HepG2 (cell line): ENCODE measurements around the gene AXIN1. TPM values are rescaled to one million over a fixed set of nuclear protein-coding genes. Genes with fewer than 3 reads are reported as not detected.

ENCODE experiments used
- HDAC1 ChIP-seq: sonication (generic); formaldehyde crosslinking; IDR thresholded peaks from 2 replicates; pipeline ENCODE4 v1.5.1; 2020; ENCODE audit warnings: mild to moderate bottlenecking, missing genetic modification reagents
- NBN ChIP-seq: fragments of 450-650 bp; conservative IDR thresholded peaks from 2 replicates; pipeline ENCODE4 v1.6.1; 2017
- NCOA1 ChIP-seq: sonication (generic); formaldehyde crosslinking; IDR thresholded peaks from 2 replicates; pipeline ENCODE4 v1.9.0; 2021; ENCODE audit warnings: missing genetic modification reagents
- SP4 ChIP-seq: sonication (generic); formaldehyde crosslinking; IDR thresholded peaks from 2 replicates; pipeline ENCODE4 v1.8.1; 2023; ENCODE audit warnings: mild to moderate bottlenecking, missing genetic modification reagents
- ZC3H13 ChIP-seq: sonication (generic); formaldehyde crosslinking; IDR thresholded peaks from 2 replicates; pipeline ENCODE4 v1.8.1; 2023; ENCODE audit warnings: mild to moderate bottlenecking, missing genetic modification reagents, moderate library complexity
- ZHX2 ChIP-seq, 2 experiments: sonication (generic) in 1 of 2; formaldehyde crosslinking in 1 of 2; IDR thresholded peaks; 2 replicates each; pipeline versions ENCODE4 v1.6.1 to v1.9.0; 2014 to 2022; ENCODE audit warnings: antibody characterized with exemption in 1 of 2, borderline replicate concordance in 1 of 2, inconsistent platforms in 1 of 2, low read depth in 1 of 2, missing genetic modification reagents in 1 of 2
- ZNF704 ChIP-seq: sonication (generic); formaldehyde crosslinking; IDR thresholded peaks from 2 replicates; pipeline ENCODE4 v1.8.1; 2023; ENCODE audit warnings: mild to moderate bottlenecking, inconsistent platforms, moderate library complexity, missing genetic modification reagents, borderline replicate concordance
- ZNF788 ChIP-seq: sonication (generic); formaldehyde crosslinking; IDR thresholded peaks from 2 replicates; pipeline ENCODE4 v1.5.0; 2020; ENCODE audit warnings: mild to moderate bottlenecking, missing genetic modification reagents, borderline replicate concordance
- polyA plus RNA-seq, 8 experiments: library from polyadenylated mRNA; depleted of rRNA in 3 of 8; stranded (reverse) in 7 of 8; unstranded in 1 of 8; fragments of >200 nt; fragmentation: Illumina TruSeq in 4 of 8; extraction: Trizol in 4 of 8; gene quantifications; 2 replicates each; pipeline versions ENCODE4 v1.2.1 to v1.2.3, GENCODE V29; 2011 to 2016; ENCODE audit warnings: low read depth in 4 of 8, missing spikeins in 1 of 8, mixed read lengths in 1 of 8; ENCODE audit not compliant: insufficient read depth in 1 of 8
- total RNA-seq, 5 experiments: library from RNA; depleted of rRNA; stranded (reverse); fragments of >200 nt; fragmentation: Illumina TruSeq; extraction: Trizol; gene quantifications; 2 replicates each; pipeline ENCODE4 v1.2.3, GENCODE V29; 2016; ENCODE audit warnings: low read depth in 1 of 5
- TF ChIP-seq, protein P1 (sequence below): sonication (generic); formaldehyde crosslinking; IDR thresholded peaks from 2 replicates; pipeline ENCODE4 v1.9.0; 2021; ENCODE audit warnings: mild to moderate bottlenecking, missing genetic modification reagents
- TF ChIP-seq, protein P2 (sequence below): IDR thresholded peaks from 2 replicates; pipeline ENCODE4 v1.6.1; 2016; ENCODE audit warnings: low read depth, control low read depth

AXIN1 gene
- total and polyA plus RNA-seq, 2 of the 13 experiments (the other 11 are each of a cell fraction or from before 2014, with no cell fraction given): 24.0 to 26.0 TPM

DNA sequence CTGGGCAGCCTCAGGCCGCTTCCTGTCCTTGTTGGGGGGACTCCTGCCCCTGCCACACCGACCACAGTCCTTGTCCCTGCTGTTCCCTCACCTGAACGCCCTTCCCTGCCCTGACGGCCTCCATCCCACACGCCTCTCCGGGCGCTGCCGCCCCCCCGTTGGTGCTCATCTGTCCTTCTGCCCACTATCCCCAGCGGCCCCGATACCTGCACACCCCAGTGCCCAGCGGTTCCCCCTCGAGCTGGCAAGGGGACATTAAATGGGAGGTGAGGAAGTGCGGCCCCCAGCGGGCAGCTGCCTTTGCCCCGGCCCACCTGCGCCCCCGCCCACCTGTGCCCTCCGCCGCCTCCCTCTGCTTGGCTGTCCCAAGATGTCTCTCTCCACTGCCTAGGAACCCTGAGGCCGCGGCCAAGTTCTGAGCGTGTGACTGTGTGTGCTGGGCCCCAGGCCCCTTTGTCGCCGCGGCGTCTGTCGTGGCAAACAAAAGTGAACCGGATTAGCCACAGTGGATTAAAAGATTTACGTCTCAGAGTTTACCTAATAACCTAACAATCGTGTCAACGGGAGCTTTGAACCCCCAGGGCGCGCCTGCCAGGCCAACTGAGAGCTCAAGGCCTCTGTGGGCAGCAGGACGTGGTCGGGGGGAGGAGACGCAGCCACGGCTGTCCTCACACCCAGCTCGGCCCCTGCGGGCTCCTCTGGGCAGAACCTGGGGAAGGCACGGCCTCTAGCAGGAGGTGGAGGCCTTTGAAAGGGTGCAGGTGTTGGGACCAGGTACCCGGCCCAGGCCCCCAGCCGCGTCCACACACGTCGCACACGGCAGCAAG, 7.6 kb upstream of the AXIN1 start (continued):
- TF ChIP-seq, protein P1, sequence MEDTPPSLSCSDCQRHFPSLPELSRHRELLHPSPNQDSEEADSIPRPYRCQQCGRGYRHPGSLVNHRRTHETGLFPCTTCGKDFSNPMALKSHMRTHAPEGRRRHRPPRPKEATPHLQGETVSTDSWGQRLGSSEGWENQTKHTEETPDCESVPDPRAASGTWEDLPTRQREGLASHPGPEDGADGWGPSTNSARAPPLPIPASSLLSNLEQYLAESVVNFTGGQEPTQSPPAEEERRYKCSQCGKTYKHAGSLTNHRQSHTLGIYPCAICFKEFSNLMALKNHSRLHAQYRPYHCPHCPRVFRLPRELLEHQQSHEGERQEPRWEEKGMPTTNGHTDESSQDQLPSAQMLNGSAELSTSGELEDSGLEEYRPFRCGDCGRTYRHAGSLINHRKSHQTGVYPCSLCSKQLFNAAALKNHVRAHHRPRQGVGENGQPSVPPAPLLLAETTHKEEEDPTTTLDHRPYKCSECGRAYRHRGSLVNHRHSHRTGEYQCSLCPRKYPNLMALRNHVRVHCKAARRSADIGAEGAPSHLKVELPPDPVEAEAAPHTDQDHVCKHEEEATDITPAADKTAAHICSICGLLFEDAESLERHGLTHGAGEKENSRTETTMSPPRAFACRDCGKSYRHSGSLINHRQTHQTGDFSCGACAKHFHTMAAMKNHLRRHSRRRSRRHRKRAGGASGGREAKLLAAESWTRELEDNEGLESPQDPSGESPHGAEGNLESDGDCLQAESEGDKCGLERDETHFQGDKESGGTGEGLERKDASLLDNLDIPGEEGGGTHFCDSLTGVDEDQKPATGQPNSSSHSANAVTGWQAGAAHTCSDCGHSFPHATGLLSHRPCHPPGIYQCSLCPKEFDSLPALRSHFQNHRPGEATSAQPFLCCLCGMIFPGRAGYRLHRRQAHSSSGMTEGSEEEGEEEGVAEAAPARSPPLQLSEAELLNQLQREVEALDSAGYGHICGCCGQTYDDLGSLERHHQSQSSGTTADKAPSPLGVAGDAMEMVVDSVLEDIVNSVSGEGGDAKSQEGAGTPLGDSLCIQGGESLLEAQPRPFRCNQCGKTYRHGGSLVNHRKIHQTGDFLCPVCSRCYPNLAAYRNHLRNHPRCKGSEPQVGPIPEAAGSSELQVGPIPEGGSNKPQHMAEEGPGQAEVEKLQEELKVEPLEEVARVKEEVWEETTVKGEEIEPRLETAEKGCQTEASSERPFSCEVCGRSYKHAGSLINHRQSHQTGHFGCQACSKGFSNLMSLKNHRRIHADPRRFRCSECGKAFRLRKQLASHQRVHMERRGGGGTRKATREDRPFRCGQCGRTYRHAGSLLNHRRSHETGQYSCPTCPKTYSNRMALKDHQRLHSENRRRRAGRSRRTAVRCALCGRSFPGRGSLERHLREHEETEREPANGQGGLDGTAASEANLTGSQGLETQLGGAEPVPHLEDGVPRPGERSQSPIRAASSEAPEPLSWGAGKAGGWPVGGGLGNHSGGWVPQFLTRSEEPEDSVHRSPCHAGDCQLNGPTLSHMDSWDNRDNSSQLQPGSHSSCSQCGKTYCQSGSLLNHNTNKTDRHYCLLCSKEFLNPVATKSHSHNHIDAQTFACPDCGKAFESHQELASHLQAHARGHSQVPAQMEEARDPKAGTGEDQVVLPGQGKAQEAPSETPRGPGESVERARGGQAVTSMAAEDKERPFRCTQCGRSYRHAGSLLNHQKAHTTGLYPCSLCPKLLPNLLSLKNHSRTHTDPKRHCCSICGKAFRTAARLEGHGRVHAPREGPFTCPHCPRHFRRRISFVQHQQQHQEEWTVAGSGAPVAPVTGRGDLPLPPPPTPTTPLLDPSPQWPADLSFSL (CRISPR knock-in tag): no peak
- TF ChIP-seq NBN (no peak), NCOA1 (CRISPR knock-in tag) (no peak), SP4 (CRISPR knock-in tag) (peak; percentile 34; the same call in 1 of the 2 replicates), ZC3H13 (CRISPR knock-in tag) (no peak), ZHX2 (IDR thresholded peaks at IDR 0.05; ENCODE audit: low read depth) (no peak; the same call in 1 of the 2 replicates), ZHX2 (CRISPR knock-in tag; IDR thresholded peaks at IDR 0.05; ENCODE audit: borderline replicate concordance) (no peak), HDAC1 (CRISPR knock-in tag) (peak; percentile 78), ZNF704 (CRISPR knock-in tag) (no peak), ZNF788 (0 out of 2 replicates have a peak, but pooled peaks have one; percentile 66)
- TF ChIP-seq, protein P2, sequence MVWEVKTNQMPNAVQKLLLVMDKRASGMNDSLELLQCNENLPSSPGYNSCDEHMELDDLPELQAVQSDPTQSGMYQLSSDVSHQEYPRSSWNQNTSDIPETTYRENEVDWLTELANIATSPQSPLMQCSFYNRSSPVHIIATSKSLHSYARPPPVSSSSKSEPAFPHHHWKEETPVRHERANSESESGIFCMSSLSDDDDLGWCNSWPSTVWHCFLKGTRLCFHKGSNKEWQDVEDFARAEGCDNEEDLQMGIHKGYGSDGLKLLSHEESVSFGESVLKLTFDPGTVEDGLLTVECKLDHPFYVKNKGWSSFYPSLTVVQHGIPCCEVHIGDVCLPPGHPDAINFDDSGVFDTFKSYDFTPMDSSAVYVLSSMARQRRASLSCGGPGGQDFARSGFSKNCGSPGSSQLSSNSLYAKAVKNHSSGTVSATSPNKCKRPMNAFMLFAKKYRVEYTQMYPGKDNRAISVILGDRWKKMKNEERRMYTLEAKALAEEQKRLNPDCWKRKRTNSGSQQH (CRISPR knock-in tag): no peak
